Lower lobe of right lung (tissue), 2 donors: Measurements from ENCODE around the gene JPH3. TPM values are rescaled to one million over a fixed set of nuclear protein-coding genes. Genes with fewer than 3 reads are reported as not detected.

Source experiments
- ATAC-seq, 2 donors: fragments of 200-7000 bp; cut with Tn5 transposase; one replicate each; pipeline ENCODE4 v1.9.1; 2020 to 2022; ENCODE audit warnings: mild to moderate bottlenecking in 2 of 2, moderate library complexity in 2 of 2
- DNase-seq: peaks from one replicate; pipeline ENCODE4 v3.0.0-alpha.2; 2020
- H3K27ac ChIP-seq: fragments of 200-600 bp; one replicate; pipeline ENCODE4 v1.8.0; 2022
- H3K27me3 ChIP-seq: fragments of 200-600 bp; one replicate; pipeline ENCODE4 v1.8.0; 2022; ENCODE audit warnings: low read depth
- H3K36me3 ChIP-seq: fragments of 200-600 bp; one replicate; pipeline ENCODE4 v1.8.0; 2022; ENCODE audit warnings: mild to moderate bottlenecking
- H3K4me1 ChIP-seq: fragments of 200-600 bp; one replicate; pipeline ENCODE4 v1.8.0; 2022
- H3K4me3 ChIP-seq: fragments of 200-600 bp; one replicate; pipeline ENCODE4 v1.8.0; 2022; ENCODE audit warnings: mild to moderate bottlenecking
- H3K9me3 ChIP-seq: fragments of 200-600 bp; one replicate; pipeline ENCODE4 v1.8.0; 2022
- CTCF ChIP-seq: fragments of 200-600 bp; IDR thresholded peaks from one replicate; pipeline ENCODE4 v1.8.0; 2022; ENCODE audit warnings: antibody characterized with exemption, mild to moderate bottlenecking
- intact Hi-C: fragments of 100-400 bp; cut with DNase I; formaldehyde crosslinking; loops from one replicate; pipeline ENCODE4 v1.11.0; 2022
- total RNA-seq: library from RNA; stranded (reverse); fragmentation: NEBNext Ultra II Directional; extraction: Animal tissue kit (Norgen Biotek cat#: 25700); gene quantifications from one replicate; pipeline ENCODE4 v1.2.1, GENCODE V29; 2021
- donor health status: DM: no; HTN: yes; CAD: no; lungs with severe emphysema.

JPH3 gene
- total RNA-seq, 1 donor from 2014 or later = 0.12 TPM

- Histone ChIP-seq H3K27me3 (peaks cover under 1% of the 10 kb centered on the region), H3K4me3 (no peak overlapping the region), H3K27ac (no peak overlapping the region), H3K9me3 (no peaks in the 10 kb centered on the region), H3K36me3 (no peaks in the 10 kb centered on the region), H3K4me1 (no peaks in the 10 kb centered on the region)
- intact Hi-C loops = no loop called here
- ATAC-seq (no peak), DNase-seq (no peak)
- no peak for TF ChIP-seq CTCF
Observed at GRCh38 chr16:87628940-87629339, 26.6 kb downstream of the JPH3 start.

GRCh38 chr16:87631067-87631466, 28.8 kb downstream of the JPH3 start:
- no peak overlapping the region for H3K4me3 ChIP-seq
- no peaks in the 10 kb centered on the region for H3K36me3 ChIP-seq
- H3K27ac ChIP-seq = no peak overlapping the region
- peaks cover 9% of the 10 kb centered on the region for H3K27me3 ChIP-seq
- no peaks in the 10 kb centered on the region for H3K9me3 ChIP-seq
- intact Hi-C loops = no loop called here
- DNase-seq (no peak), ATAC-seq (no peak)
- H3K4me1 ChIP-seq = peaks cover 9% of the 10 kb centered on the region
- TF ChIP-seq CTCF = no peak

GRCh38 chr16:87634411-87634810, 32.1 kb downstream of the JPH3 start:
- no peak for ATAC-seq
- no peak for TF ChIP-seq CTCF
- Histone ChIP-seq H3K36me3 (no peaks in the 10 kb centered on the region), H3K27ac (no peak overlapping the region), H3K4me1 (peaks cover 17% of the 10 kb centered on the region), H3K9me3 (no peaks in the 10 kb centered on the region), H3K27me3 (peaks cover 9% of the 10 kb centered on the region), H3K4me3 (no peak overlapping the region)
- DNase-seq = no peak
- intact Hi-C loops = no loop called here

- H3K4me3 ChIP-seq = peak overlapping the region; percentile 40
Observed at GRCh38 chr16:87635541-87636049, 33.3 kb downstream of the JPH3 start.

GRCh38 chr16:87636050-87636684, 33.9 kb downstream of the JPH3 start:
- Histone ChIP-seq H3K9me3 (no peaks in the 10 kb centered on the region), H3K36me3 (no peaks in the 10 kb centered on the region), H3K4me1 (peaks cover 17% of the 10 kb centered on the region), H3K27ac (no peak overlapping the region), H3K27me3 (peaks cover 13% of the 10 kb centered on the region), H3K4me3 (peak overlapping the region; percentile 40)
- ATAC-seq (peak; percentile 91 to 96), DNase-seq (peak; percentile 88)
- TF ChIP-seq CTCF = peak; percentile 72
- intact Hi-C loops = no loop called here

More at GRCh38 chr16:87635541-87636049, 33.3 kb downstream of the JPH3 start:
- Histone ChIP-seq H3K36me3 (no peaks in the 10 kb centered on the region), H3K27ac (no peak overlapping the region), H3K27me3 (peaks cover 9% of the 10 kb centered on the region), H3K4me1 (peaks cover 17% of the 10 kb centered on the region), H3K9me3 (no peaks in the 10 kb centered on the region)
- intact Hi-C loops = no loop called here
- DNase-seq = peak; percentile 76
- peak; percentile 81 to 85 for ATAC-seq
- TF ChIP-seq CTCF = peak; percentile 60
